Neuron (in vitro differentiated cells): ENCODE measurements around the gene KRT40.

Source experiments
- H2AFZ ChIP-seq: one replicate; pipeline ENCODE4 v1.6.1; 2013; ENCODE audit warnings: low read depth, mild to moderate bottlenecking, inconsistent platforms, low read length, moderate library complexity
- H3K27me3 ChIP-seq: one replicate; pipeline ENCODE4 v1.6.1; 2013; ENCODE audit warnings: low read length; ENCODE audit not compliant: insufficient read depth
- H3K36me3 ChIP-seq: one replicate; pipeline ENCODE4 v1.6.1; 2013; ENCODE audit warnings: low read length; ENCODE audit not compliant: insufficient read depth
- H3K4me1 ChIP-seq: one replicate; pipeline ENCODE4 v1.6.1; 2013; ENCODE audit warnings: low read length; ENCODE audit not compliant: insufficient read depth
- H3K4me3 ChIP-seq: 2 replicates; pipeline ENCODE4 v1.5.1; 2013; ENCODE audit warnings: mild to moderate bottlenecking, low read length, moderate library complexity
- H3K9me3 ChIP-seq: one replicate; pipeline ENCODE4 v1.6.1; 2013; ENCODE audit warnings: low read length

The KRT40 gene

DNA sequence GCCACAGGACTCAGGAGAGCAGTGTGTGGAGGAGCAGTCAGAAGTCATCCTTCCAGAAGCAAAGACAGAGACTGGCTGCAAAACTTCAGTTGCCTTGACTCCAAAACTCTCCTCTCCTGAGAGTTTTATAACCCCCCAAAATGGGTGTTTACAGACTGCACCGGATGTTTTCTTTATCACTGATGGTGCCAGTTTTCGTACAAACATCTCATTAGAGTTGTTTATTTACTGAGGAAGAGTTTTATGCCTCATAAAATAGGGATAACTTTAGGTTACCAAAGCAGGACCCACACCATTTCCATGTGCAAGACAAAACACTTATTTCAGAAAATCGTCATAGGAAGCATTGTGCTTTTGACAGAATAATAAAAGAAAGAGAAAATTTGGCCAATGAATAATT is at the start of gene KRT40:
TSS of gene KRT40 (minus strand) at position 101 of the 400 bp plus-strand sequence. CDS start at position 48, 53 bp downstream.
- H3K4me3 ChIP-seq = no peak within 1 kb of the TSS
- no peaks in the 10 kb centered on the region for H3K4me1 ChIP-seq
- H2AFZ ChIP-seq = no peak within 1 kb of the TSS
- H3K36me3 ChIP-seq = no peaks in the 10 kb centered on the region
- no peaks in the 10 kb centered on the region for H3K27me3 ChIP-seq
- H3K9me3 ChIP-seq = no peaks in the 10 kb centered on the region

DNA sequence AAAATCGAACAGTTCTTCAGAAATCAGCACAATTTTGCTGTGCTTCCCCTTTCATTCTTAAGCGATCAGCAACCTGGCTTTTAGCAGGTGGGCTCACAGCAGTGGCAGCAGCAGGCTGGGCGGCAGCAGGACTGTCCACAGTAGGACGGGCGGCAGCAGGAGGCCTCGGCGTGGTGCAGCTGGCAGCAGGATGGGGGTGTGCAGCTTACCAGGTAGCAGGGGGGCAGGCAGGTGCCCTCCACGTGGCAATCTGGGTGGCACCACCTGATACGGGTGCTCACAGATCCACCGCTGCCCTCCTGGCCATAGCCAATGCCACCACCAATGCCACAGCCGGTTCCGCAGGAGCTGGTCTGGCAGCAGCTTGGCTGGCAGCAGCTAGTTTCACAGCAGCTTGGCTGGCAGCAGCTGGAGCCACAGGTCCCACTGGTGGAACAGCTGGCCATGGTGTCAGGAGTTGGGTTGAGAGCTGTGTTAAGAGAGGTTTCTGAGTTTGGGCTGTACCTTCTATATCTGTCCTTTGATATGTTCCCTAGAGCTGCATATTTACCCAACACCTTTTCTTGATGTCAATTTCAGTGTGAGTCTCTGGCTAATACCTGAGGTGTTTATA is 45.6 kb upstream of the KRT40 start, which contains the start of gene KRTAP1-4:
TSS of gene KRTAP1-4 (minus strand) at position 563 of the 613 bp plus-strand sequence. CDS start at position 446, 117 bp downstream.
- no peak within 1 kb of the TSS for H3K4me3 ChIP-seq
- H3K27me3 ChIP-seq = peaks cover 2% of the 10 kb centered on the region
- no peaks in the 10 kb centered on the region for H3K4me1 ChIP-seq
- H2AFZ ChIP-seq = no peak within 1 kb of the TSS
- H3K9me3 ChIP-seq = no peaks in the 10 kb centered on the region
- H3K36me3 ChIP-seq = no peaks in the 10 kb centered on the region

- H3K4me3 ChIP-seq = no peak within 1 kb of the TSS
- H3K36me3 ChIP-seq = no peaks in the 10 kb centered on the region
- H2AFZ ChIP-seq = no peak within 1 kb of the TSS
Measured at GRCh38 chr17:41026715-41027471, 42.8 kb upstream of the KRT40 start, which contains the start of gene KRTAP1-5. TSS of gene KRTAP1-5 (minus strand) at chr17:41027208. CDS start at chr17:41027155, 53 bp downstream.

GRCh38 chr17:41024697-41025096 is 40.6 kb upstream of the KRT40 start:
- Histone ChIP-seq H3K4me1 (no peaks in the 10 kb centered on the region), H3K9me3 (no peaks in the 10 kb centered on the region), H3K4me3 (no peak overlapping the region), H3K27me3 (peaks cover 2% of the 10 kb centered on the region), H2AFZ (no peak overlapping the region), H3K36me3 (no peaks in the 10 kb centered on the region)

More at GRCh38 chr17:41026715-41027471, 42.8 kb upstream of the KRT40 start, which contains the start of gene KRTAP1-5:
- H3K27me3 ChIP-seq = peaks cover 2% of the 10 kb centered on the region
- no peaks in the 10 kb centered on the region for H3K9me3 ChIP-seq
- H3K4me1 ChIP-seq = no peaks in the 10 kb centered on the region

DNA sequence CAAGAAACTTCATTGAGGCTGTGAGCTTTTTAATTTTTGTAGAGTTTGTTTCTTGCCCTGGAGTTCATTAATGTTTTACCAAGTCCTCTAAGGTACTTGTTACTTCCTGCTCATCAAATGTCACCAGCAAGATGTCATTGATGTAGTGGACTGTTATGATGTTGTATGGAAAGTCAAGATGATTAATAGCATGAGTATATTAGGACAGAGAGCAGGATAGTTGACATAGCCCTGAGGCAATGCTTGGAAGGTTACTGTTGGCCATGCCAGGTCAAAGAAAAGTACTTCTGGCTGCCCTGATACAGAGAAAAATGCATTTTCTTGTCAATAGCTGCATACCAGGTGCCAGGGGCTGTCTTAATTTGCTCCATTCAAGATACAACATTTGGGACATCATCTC is 36.2 kb upstream of the KRT40 start:
- Histone ChIP-seq H3K9me3 (no peaks in the 10 kb centered on the region), H3K36me3 (no peaks in the 10 kb centered on the region), H3K4me3 (no peak overlapping the region), H3K27me3 (peaks cover 4% of the 10 kb centered on the region), H2AFZ (no peak overlapping the region), H3K4me1 (no peaks in the 10 kb centered on the region)

GRCh38 chr17:41019415-41019814 is 35.3 kb upstream of the KRT40 start:
- no peak overlapping the region for H2AFZ ChIP-seq
- no peaks in the 10 kb centered on the region for H3K36me3 ChIP-seq
- H3K4me1 ChIP-seq = no peaks in the 10 kb centered on the region
- no peak overlapping the region for H3K4me3 ChIP-seq
- H3K27me3 ChIP-seq = peaks cover 2% of the 10 kb centered on the region
- H3K9me3 ChIP-seq = no peaks in the 10 kb centered on the region

GRCh38 chr17:41018541-41018940 is 34.4 kb upstream of the KRT40 start:
- Histone ChIP-seq H3K36me3 (no peaks in the 10 kb centered on the region), H3K9me3 (no peaks in the 10 kb centered on the region), H3K4me3 (no peak overlapping the region), H3K4me1 (no peaks in the 10 kb centered on the region), H3K27me3 (peaks cover 2% of the 10 kb centered on the region), H2AFZ (no peak overlapping the region)

GRCh38 chr17:41016578-41017215 is 32.6 kb upstream of the KRT40 start:
- peaks cover 2% of the 10 kb centered on the region for H3K27me3 ChIP-seq
- H2AFZ ChIP-seq = no peak overlapping the region
- H3K36me3 ChIP-seq = no peaks in the 10 kb centered on the region
- no peaks in the 10 kb centered on the region for H3K4me1 ChIP-seq
- H3K4me3 ChIP-seq = no peak overlapping the region
- no peaks in the 10 kb centered on the region for H3K9me3 ChIP-seq

- Histone ChIP-seq H2AFZ (no peak overlapping the region), H3K4me3 (no peak overlapping the region), H3K9me3 (no peaks in the 10 kb centered on the region), H3K4me1 (no peaks in the 10 kb centered on the region), H3K36me3 (no peaks in the 10 kb centered on the region), H3K27me3 (peaks cover 2% of the 10 kb centered on the region)
Measured at GRCh38 chr17:41015454-41015853, 31.3 kb upstream of the KRT40 start.

- Histone ChIP-seq H2AFZ (no peak overlapping the region), H3K36me3 (no peaks in the 10 kb centered on the region), H3K27me3 (peaks cover 2% of the 10 kb centered on the region), H3K4me1 (no peaks in the 10 kb centered on the region), H3K4me3 (no peak overlapping the region), H3K9me3 (no peaks in the 10 kb centered on the region)
Measured at GRCh38 chr17:41013606-41014005, 29.5 kb upstream of the KRT40 start.

GRCh38 chr17:41013181-41013580 is 29.1 kb upstream of the KRT40 start:
- Histone ChIP-seq H3K9me3 (no peaks in the 10 kb centered on the region), H2AFZ (no peak overlapping the region), H3K27me3 (peaks cover 2% of the 10 kb centered on the region), H3K4me1 (no peaks in the 10 kb centered on the region), H3K4me3 (no peak overlapping the region), H3K36me3 (no peaks in the 10 kb centered on the region)

DNA sequence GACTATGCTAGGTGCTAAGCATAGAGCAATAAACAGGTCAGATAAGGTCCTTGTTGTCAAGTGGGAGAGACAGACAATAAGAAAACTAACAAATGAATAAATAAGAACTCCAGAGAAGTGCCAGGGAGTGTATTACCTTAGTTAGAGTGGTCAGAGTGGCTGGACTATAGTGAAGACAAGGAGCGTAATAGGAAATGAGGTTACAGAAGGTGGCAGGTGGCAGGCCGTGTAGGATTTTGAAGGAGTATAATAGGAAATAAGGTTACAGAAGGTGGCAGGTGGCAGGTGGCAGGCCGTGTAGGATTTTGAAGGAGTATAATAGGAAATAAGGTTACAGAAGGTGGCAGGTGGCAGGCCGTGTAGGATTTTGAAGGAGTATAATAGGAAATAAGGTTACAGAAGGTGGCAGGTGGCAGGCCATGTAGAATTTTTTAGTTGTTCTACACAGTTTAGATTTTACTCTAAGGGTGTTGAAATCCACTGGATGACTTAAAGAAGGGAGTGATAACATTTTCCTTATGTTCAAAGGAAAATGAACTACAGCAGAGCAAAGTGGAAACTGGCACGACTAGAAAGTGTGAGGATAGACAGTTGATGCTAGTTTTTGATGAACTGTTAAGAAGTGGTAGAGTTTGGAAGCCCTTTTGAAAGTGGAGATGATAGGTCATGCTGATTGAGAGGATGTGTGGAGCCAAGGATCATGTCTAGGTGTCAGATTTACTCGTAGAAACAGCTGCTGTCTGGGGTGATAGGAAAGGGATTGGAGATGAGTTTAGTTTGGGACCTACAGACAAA is 28.4 kb upstream of the KRT40 start:
- Histone ChIP-seq H2AFZ (no peak overlapping the region), H3K36me3 (no peaks in the 10 kb centered on the region), H3K4me1 (no peaks in the 10 kb centered on the region), H3K27me3 (peaks cover 2% of the 10 kb centered on the region), H3K4me3 (no peak overlapping the region), H3K9me3 (no peaks in the 10 kb centered on the region)
